Left kidney (tissue), 2 donors: Measurements from ENCODE around the gene SCARB1. TPM values are rescaled to one million over a fixed set of nuclear protein-coding genes. Genes with fewer than 3 reads are reported as not detected.

ENCODE experiments used
- DNase-seq: peaks from one replicate; pipeline ENCODE4 v3.0.0-alpha.2; 2013
- polyA plus RNA-seq: library from polyadenylated mRNA; unstranded; fragments of 120-200 nt; gene quantifications from one replicate; pipeline ENCODE4 v1.2.1, GENCODE V29; 2013; ENCODE audit not compliant: insufficient read length

The SCARB1 gene
- polyA plus RNA-seq, 1 donor: 21.1 TPM

DNA sequence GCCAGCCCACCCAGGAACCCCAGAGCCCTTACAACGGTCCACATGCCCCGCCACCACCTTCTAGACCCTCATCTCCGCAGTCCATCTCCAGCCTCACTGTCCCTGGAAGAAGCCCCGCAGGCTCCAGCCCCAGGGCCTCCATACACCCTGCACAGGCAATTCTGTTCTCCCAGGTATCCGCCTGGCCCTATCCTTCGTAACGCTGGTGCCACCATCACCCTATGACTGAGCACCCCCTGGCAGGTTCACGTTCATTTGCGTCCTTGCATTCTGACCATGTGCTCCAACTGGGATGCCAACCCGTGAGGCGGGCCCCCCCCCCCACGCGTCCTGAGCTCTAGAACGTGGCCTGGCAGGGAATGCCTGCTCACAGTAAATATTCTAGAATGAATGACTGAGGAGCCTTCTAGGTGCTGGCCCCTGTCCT is 675 bp upstream of the SCARB1 start:
- no peak for DNase-seq

DNA sequence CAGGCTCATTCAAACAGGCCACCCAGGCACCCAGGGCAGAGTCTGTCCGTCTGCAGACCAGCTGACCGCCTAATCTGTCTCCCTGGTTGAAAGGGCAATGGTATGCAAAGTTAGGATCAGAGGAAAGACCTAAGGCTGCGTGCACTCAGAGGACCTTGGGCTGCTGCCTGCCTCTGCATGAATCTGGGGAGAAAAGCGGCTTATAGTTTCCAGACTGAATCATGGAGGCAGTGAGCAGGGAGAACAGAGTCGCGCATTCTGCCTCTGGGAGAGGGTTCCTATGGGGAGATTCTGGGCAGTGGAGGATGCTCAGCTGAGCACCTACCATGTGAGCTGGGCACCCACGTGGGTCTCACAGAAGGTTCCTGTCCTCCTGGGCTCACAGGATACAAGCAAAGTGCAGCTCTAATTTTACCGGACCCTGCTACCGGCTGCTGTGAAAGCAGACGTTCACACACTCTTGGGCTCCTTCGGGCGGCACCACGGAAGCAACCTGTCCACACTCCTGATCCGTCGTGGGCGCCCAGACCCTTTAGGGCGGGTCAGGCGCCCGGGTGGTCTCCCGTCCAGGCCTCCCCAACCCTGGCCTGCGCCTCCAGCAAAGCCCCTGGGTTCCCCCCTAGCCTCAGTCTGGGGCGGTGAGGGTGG is 772 bp downstream of the SCARB1 start:
- no peak for DNase-seq

DNA sequence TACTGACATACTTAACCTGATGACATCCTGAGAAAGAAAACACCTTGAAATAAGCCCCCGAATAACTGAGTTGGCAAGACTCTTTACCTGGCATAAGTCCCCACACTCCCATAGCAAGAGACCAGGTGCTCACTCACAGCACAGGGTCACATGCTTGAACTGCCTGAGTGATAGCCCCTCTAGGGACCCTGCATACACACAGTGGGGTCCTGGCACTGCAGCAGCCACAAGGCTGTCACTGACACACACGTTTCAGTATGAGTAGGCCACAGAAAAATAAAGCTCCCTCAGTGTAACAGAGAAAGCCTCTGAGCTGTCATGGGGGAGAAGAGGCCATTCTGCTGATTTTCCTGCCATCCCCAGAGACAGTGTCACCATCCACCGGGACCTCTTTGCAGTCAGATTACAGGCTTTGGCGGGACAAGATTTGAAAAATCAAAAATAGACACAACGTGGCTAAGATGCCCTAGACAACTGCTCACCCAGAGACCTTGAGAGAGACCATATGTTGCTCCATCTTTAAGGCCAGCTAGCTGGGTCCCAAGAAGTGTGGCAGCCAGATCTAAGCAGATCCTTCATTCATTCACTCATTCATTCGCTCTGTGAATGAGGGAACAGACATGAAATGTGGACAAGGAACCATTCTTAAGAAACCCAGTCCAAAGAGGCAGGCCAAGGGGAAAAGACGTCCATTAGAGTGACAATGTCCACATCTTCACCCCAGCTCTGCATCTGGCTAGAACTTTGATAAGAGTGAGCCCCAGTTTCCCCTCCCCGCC is 1.6 kb downstream of the SCARB1 start:
- DNase-seq: no peak

DNA sequence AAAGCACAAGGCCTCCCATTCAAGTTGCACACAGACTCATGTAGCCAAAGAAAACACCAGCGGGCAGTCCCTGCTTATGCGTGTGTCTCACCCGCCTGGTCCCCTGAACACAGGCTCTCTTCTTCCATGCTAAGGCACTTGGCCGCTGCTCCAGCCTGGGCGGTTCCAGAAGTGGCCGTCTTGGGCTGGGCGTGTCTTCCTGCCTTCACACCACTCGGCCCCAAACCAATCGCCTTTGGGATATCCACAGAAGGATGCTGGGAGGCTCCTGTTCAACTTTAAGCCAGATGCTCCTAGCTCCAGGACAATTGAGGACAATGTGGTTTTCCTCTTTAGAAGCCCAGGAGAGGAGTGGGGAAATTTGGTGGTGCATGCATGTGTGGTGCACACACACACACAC is 2.2 kb downstream of the SCARB1 start:
- no peak for DNase-seq

DNA sequence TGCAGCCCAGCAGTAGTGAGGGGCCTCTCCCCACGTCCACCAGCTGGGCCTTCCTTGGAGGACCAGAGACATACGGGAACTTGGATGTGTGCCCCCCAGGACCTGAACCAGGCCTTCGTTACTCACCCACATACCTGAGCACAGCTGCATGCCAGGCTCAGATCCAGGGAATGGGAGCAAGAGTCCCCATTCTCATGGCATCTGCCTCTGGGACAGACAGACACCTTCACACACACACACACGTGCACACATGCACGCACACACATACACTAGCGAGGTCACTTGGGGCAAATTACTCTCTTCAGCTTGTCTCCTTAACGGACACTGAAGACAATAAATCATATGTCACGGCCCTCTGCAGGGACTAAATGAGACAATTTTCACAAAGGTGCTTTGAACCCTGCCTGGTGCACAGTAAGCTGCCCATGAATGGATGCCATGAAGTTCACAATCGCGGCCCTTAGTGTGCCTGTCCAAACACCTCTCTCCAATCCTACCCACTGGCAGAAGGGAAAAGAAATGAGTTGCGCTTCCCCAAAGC is 5.7 kb downstream of the SCARB1 start:
- DNase-seq: no peak

DNA sequence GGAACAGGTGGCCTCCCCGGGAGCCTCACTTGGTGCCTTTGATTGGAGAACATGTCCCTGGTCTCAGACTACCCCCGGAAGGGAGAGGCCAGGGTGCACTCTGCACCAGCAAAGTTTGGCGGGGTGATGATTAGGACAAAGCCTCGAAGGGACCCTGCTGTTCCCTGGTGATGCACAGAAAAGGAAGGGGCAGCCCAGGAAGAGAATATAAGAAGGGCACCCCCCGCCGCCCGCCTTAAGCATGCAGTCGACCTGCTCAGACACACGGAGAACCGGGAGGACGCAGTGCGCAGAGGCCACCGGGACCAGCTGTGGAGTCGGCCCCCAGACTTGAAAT is 6.9 kb downstream of the SCARB1 start:
- no peak for DNase-seq

DNA sequence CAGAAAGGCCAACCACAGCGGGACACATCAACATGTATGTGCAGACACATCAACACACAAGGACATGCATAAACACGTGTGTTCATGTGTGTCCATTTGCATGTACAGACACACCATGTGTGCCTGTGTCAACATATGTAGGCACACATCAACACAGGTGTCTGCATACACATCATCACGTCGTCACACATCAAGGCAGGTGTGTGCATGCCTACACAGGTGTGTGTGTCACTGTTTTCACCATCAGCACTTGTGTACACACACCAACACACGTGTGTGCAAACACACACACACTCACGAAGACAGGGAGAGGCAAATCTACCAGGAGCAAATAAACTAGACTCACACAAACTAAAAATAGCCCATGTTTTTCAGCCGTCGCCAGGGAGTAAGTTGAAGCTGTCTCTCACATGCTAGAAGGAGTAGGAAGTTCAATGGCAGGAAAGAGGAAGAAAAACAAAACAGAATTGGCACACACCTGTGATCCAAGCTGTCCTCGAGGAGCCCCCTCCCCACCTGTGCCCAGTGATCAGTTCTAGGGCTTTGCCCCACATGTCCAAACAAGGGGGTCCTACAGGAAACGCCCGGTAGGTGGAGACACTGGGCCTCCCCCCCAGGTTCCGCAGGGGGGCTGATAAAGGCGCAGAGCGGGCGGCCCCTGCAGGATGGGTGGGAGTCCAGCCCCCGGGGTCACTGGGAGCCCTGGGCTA is 7.4 kb downstream of the SCARB1 start:
- no peak for DNase-seq

DNA sequence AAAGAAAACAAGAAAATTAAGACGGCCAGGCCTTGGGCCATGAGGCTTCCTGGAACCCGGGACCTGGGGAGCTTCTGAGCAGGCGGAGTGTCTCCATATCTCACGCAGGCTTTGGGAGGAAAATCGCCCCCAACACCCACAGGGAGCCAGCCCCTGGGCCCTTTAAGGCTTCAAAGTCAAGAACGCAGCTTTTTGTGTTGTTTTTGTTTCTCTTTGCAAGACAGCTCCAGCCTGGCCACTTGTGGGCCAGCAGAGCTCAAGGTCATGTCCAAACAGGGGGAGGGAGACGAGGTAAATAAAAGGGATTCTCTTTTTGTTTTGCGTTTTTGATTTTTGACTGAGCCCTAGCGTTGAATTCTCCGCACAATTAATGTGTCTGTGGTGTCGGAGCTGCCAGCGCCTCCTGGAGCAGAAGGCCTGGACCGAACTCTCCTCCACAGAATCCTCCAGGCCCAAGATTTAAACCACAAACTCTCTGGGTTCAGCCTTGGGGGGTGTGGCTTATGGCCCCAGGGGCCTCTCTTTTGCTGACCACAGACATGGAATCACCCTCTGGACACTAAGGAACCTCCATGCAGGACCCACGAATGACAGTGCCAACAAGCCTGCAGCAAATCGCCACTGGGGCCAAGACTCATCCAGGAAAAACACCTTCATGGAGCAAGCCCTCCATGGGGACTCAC is 8.2 kb downstream of the SCARB1 start:
- no peak for DNase-seq

DNA sequence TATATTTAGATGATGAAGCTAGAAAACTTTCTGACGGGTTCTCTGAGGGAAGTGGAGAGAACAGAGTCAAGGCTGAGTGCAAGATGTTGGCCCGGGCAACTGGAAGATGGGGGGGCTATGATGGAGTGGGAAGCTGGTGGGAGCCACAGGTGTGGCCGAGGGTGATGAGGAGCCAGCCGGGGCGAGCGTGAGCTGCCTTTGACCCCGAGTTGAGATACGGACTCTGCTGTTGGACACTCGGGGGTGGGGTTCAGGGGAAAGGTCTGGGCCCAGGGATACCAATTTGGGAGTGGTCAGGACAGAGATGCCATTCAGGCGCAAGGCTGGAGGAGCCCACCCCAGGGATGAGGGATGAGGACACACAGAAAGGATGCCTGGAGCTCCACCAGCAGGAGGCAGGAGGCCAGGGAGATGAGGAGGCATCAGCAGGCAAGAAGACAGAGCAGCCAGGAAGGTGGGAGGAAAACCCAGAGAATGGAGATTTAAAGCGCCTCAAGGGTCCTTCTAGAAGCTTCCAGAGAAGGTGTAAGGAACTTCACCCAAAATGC is 9.0 kb downstream of the SCARB1 start:
- DNase-seq: no peak

DNA sequence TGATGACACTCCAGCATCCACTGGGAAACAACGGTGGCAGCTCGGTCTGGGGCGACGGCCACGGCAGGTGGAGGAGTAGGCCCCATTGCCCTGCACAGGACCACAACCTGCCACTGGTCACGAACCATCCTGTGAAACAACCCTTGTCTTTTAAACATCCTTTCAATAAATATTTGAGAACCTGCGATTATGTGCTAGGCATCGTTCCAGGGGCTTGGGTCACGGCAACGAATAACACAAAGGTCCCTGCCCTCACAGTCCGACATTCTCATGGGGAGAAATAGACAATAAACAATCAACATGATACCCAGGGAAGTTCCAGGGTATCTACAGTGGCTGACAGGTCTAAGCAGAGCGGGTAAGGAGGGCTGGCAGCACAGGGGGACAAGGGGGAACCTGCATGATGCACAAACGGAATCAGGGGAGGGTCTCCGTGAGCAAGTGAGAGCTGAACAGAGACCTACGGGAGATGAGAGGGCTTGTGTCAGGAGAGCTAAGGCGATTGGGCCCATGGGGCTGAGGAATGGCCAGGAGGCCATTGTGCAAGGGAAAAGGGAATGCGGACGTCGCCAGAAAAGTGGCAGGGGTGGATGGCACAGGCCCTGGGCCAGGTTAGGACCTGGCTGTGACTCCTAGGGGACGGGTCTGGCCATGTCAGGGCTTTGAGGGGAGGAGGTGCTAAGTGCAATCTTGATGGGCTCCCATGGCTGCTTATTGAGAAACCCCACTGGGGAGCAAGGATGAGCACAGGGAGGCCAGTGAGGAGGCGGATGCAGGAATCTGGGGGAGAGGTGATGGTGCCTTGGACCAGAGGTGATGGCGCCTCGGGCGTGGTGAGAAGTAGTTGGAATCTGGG is 9.7 kb downstream of the SCARB1 start:
- no peak for DNase-seq

DNA sequence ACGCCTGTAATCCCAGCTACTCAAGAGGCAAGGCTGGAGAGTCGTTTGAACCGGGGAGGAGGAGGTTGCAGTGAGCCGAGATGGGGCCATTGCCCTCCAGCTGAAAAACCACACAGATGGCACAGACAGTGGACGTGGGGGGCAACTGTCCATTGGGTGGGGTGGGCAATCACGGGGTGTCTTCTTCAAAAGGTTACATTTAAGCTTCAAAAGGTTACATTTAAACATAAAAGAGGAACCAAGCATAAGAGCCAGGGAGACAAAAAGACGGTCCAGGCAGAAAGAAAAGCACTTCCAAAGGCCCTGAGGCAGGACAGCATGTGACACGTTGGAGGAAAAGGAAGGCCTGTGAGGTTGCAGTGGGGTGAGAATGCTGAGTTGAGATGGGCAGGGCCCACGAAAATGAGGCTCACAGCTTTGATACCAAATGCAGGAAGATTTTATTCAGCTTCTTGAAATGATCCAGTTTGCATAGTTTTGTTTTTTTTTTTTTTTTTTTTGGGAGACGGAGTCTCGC is 10.7 kb downstream of the SCARB1 start:
- no peak for DNase-seq

DNA sequence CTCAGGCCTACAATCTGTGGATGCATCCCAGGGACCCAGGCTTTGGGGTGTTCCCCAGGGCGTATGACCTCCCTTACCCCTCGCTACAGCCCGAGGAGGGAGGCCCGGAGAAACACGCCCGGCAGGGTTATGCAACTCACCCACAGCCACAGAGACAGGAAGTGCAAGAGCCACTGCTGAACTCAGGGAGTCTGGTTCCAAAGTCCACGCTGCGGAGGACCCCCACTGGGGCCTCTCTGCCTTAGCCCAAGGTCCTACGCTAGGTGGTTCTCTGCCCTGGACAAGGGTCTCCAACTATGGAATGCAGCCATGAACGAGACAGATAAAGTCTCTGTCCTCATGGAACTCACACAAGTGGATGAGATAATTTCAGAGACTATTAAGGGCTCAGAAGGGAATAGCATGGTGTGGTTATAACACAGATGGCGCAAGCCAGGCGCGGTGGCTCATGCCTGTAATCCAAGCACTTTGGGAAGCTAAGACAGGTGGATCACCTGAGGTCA is 11.3 kb downstream of the SCARB1 start:
- DNase-seq: no peak

DNA sequence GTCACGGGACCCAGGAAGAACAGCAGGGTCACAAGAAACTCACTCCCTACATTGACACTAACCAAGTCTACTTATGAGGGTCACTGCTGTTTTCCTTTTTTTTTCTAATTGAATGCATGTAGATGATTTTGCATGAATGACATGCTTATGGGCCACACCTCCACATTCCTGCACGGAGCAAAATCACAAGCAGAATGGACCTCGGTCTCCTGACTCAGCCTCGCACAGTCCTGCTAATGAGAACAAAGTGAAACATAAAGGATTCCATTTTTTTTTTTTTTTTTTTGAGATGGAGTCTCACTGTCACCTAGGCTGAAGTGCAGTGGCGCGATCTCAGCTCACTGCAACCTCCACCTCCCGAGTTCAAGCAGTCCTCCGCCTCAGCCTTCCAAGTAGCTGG is 12.3 kb downstream of the SCARB1 start:
- no peak for DNase-seq

DNA sequence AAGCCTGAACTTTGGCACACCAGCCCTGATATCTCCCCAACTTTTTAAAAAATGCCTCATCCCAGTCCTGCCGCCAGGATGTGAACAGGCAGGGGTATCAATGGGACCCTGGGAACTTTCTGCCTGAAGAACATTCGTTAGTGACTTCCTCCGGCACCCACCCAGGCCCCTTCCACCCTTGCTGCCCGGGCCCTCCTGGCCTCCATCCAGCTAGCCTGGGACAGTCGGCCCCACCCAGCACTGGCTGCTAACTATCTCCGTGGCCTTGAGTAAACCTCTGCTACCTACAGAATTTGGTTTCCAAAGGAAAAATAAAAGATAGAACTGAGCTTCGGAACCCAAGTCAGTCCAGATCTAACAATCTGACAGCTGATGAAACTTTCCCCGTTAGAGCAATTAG is 14.3 kb downstream of the SCARB1 start:
- no peak for DNase-seq

DNA sequence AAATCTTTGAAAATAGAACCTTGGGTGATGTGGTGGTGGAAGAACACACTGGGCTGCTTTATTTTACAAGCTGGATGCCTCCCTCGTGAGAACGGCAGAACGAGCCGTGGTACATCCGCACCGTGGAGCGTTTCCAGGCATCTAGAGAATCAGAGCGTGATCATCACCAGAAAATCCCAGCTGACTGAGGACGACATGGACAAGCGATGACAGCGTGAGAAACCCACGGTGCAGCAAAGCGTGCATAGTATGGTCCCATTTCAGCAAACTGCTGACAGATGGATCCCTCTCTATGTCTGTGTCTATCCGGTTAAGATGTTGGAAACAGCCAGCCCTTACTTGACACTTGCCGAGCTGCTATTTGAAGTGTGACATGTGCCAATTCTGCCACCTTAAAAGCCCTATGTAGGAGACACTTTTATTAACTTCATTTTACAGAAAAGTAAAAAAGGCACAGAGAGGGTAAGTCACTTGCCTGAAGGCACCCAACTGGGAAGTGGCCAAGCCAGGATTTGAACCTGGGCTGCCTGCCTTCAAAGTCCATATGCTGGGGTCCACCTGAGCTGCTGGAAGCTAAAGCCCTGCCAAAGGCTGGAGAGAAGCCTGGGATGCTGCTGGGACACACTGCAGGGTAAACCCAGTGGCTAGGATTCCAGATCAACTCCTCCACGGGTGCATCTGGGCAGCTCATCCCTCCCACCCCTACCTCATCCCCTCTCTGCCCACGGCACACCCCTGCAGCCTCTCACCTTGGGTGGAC is 14.9 kb downstream of the SCARB1 start:
- no peak for DNase-seq

DNA sequence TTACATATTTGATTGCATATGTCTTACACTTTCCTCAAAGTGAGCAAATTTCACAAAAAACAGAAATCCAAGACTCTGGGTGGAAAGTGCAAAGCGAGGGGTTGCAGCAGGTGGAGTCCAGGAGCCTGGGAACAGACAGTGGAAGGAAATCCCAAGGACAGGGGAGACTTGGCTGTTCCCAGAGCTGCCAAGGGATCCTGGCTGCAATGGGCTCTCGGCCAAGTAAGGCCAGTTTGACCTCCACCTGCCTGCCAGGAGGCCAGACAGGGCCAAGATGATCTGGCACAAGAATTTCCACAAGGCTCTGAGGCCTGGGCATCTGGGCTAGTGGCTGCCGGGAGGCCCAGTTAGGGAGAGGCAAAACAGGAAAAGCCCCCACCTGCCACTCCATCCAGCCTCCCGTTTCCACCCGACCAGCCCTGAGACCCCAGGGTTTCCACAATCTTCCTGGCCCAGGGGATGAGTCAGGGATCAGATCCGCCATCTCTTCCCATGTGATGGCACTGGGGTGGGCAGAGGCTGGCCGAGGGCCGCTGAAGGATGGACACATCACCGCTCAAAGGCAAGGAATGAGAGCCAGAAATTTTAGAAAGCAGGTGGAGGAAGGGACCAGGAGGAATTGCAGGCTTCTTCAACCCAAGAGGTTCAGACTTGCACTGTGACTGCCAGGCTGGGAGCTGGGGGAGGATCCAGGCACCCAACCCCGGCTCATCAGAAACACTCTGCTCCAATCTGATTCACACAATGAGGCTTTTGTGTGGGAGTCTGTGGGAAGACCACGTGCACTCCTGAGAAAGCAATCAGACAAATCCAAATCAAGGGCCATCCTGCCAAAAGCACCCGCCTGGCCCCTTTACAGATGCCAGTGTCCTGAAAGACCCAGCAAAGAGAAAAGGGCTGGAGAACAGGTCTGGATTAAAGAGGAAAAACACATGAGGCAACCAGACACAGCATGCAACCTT is 16.3 kb downstream of the SCARB1 start:
- no peak for DNase-seq

DNA sequence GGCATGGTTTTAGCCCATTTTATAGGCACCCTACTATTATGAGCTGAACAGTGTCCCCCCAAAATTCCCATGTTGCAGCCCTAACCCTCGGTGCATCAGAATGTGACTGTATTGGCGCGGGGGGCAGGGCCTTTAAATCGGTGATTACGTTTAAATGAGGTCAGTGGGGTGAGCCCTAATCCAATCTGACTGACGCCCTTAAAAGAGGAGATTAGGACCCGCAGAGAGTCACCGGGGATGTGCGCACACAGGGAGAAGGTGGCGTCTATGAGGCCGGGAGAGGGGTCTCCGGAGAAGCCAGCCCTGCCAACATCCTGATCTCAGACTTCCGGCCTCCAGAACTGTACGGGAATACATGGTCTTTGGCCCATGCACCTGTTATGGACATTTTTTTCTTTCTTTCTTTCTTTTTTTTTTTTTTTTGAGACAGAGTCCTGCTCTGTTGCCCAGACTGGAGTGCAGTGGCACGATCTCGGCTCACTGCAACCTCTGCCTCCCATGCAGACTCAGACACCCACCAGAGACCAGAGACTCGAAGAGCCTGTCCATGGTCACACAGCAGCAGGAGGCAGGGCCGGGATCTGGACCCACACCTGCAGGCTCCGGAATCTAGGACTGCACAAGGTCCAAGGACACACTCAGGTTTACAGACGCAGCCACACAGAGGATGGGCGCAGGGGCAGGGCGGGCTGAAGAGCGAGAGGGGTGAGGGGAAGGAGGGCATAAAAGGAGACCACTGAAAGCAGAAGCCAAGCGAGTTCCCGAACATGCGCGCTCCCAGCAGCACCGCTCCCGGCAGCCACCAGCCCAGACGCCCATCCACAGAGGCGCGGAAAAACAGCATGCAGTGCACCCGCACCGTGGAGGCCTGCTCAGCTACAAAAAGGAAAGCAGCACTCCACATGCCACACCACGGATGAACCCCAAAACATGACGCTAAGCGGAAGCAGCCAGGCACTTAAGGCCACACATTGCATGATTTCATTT is 19.0 kb downstream of the SCARB1 start:
- DNase-seq: no peak
